ENCODE results near the gene FRYL.

GRCh38 chr4:48778431-48779094, 1.5 kb downstream of the FRYL start:
- TF ChIP-seq CTCF (IDR thresholded peaks at IDR 0.05) (no peak), EP300 (IDR thresholded peaks at IDR 0.05) (no peak), POLR2A (IDR thresholded peaks at IDR 0.05; ENCODE audit: low read depth) (no peak)
